PC-9 (cell line): ENCODE data around the gene CFAP46.

Experiments
- CTCF ChIP-seq: fragments of 200-600 bp; sonication (generic); conservative IDR thresholded peaks from 2 replicates; pipeline ENCODE4 v1.6.1; 2017; ENCODE audit warnings: mixed run types, antibody characterized with exemption, mild to moderate bottlenecking, moderate library complexity
- EZH2 ChIP-seq: fragments of 200-600 bp; sonication (generic); IDR thresholded peaks from 2 replicates; pipeline ENCODE4 v1.8.0; 2017; ENCODE audit warnings: antibody characterized with exemption, low read depth

GRCh38 chr10:132805599-132805998 is 136.8 kb downstream of the CFAP46 start:
- TF ChIP-seq EZH2 = no peak
- TF ChIP-seq CTCF = no peak
